B cell (primary cell): Measurements from ENCODE around the gene SNRNP27. TPM values are rescaled to one million over a fixed set of nuclear protein-coding genes. Genes with fewer than 3 reads are reported as not detected.

Source experiments
- ATAC-seq: fragments of 200-7000 bp; cut with Tn5 transposase; one replicate; pipeline ENCODE4 v1.10.0; 2021; ENCODE audit warnings: low read depth, mild to moderate bottlenecking, moderate number of reproducible peaks, moderate library complexity
- CTCF ChIA-PET: fragments of 350-600 bp; sonication (Branson Sonifier 250); formaldehyde crosslinking; loops from one replicate; lab custom pipeline; 2021; ENCODE audit warnings: antibody characterized with exemption, inconsistent platforms; lab: Charles Lee
- POLR2A ChIA-PET: fragments of 350-600 bp; sonication (Branson Sonifier 250); formaldehyde crosslinking; loops from one replicate; lab custom pipeline; 2021; ENCODE audit warnings: antibody characterized with exemption; lab: Charles Lee
- DNase-seq: peaks from one replicate; pipeline ENCODE4 v3.0.0; 2013
- H2AFZ ChIP-seq: 2 replicates; pipeline ENCODE4 v1.6.1; 2012; ENCODE audit warnings: mild to moderate bottlenecking, low read depth, low read length; ENCODE audit not compliant: insufficient read depth, poor library complexity, severe bottlenecking
- H3K27ac ChIP-seq, 2 donors: 1 replicate in 1 of 2; 2 replicates in 1 of 2; pipeline ENCODE4 v1.5.1; 2012 to 2013; ENCODE audit warnings: low read length in 2 of 2, mild to moderate bottlenecking in 2 of 2, moderate library complexity in 1 of 2
- H3K27me3 ChIP-seq, 4 experiments: fragments of 200-600 bp in 1 of 4; sonication (generic) in 1 of 4; replicated peaks in 1 of 4; 1 replicate in 2 of 4; 2 replicates in 2 of 4; pipeline versions ENCODE4 v1.6.1 to v1.7.0; 2013 to 2016; ENCODE audit warnings: low read length in 3 of 4, mild to moderate bottlenecking in 2 of 4, mixed read lengths in 1 of 4, moderate library complexity in 1 of 4; ENCODE audit not compliant: insufficient read depth in 4 of 4, control insufficient read depth in 3 of 4; ENCODE audit errors: control extremely low read depth in 1 of 4
- H3K36me3 ChIP-seq, 2 experiments: replicated peaks in 1 of 2; 1 replicate in 1 of 2; 2 replicates in 1 of 2; pipeline versions ENCODE4 v1.6.1 to v1.7.1; 2013; ENCODE audit warnings: low read length in 1 of 2; ENCODE audit not compliant: insufficient read depth in 2 of 2, control insufficient read depth in 1 of 2; ENCODE audit errors: control extremely low read depth in 1 of 2, extremely low read depth in 1 of 2
- H3K4me1 ChIP-seq, 2 donors: fragments of 200-600 bp in 1 of 2; sonication (generic) in 1 of 2; 1 replicate in 1 of 2; 2 replicates in 1 of 2; pipeline versions ENCODE4 v1.5.1 to v1.6.1; 2013 to 2017; ENCODE audit warnings: low read length in 2 of 2; ENCODE audit not compliant: control insufficient read depth in 2 of 2, insufficient read depth in 2 of 2
- H3K4me2 ChIP-seq: replicated peaks from 2 replicates; pipeline ENCODE3; 2012; ENCODE audit warnings: mild to moderate bottlenecking, low read depth, low read length; ENCODE audit not compliant: poor library complexity, severe bottlenecking
- H3K4me3 ChIP-seq, 5 experiments: fragments of 200-600 bp in 1 of 5; sonication (generic) in 1 of 5; 1 replicate in 3 of 5; 2 replicates in 2 of 5; pipeline versions ENCODE4 v1.5.1 to v1.7.0; 2011 to 2016; ENCODE audit warnings: low read length in 4 of 5, mild to moderate bottlenecking in 4 of 5, low read depth in 2 of 5, control low read depth in 1 of 5, moderate library complexity in 1 of 5; ENCODE audit not compliant: insufficient read depth in 1 of 5; ENCODE audit errors: control extremely low read depth in 1 of 5, extremely low read depth in 1 of 5
- H3K79me2 ChIP-seq: fragments of 200-600 bp; sonication (generic); one replicate; pipeline ENCODE4 v1.6.0; 2016; ENCODE audit warnings: low read length; ENCODE audit not compliant: control insufficient read depth, insufficient read depth
- H3K9ac ChIP-seq: fragments of 200-600 bp; sonication (generic); 2 replicates; pipeline ENCODE4 v1.6.1; 2017; ENCODE audit warnings: mild to moderate bottlenecking, low read length, moderate library complexity
- H3K9me3 ChIP-seq, 3 donors: one replicate each; pipeline versions ENCODE4 v1.6.1 to v1.7.1; 2013; ENCODE audit warnings: low read length in 2 of 3; ENCODE audit not compliant: control insufficient read depth in 2 of 3, insufficient read depth in 1 of 3; ENCODE audit errors: control extremely low read depth in 1 of 3
- H4K20me1 ChIP-seq: 2 replicates; pipeline ENCODE4 v1.6.0; 2012; ENCODE audit warnings: mild to moderate bottlenecking, low read length; ENCODE audit not compliant: insufficient read depth, control insufficient read depth, poor library complexity, severe bottlenecking
- H3K27ac Mint-ChIP-seq: one replicate; pipeline ENCODE4 v1.8.0; 2021; ENCODE audit warnings: mixed read lengths
- H3K27me3 Mint-ChIP-seq: one replicate; pipeline ENCODE4 v1.8.0; 2021; ENCODE audit warnings: mixed read lengths
- H3K4me1 Mint-ChIP-seq: one replicate; pipeline ENCODE4 v1.8.0; 2021; ENCODE audit warnings: mixed read lengths
- H3K4me3 Mint-ChIP-seq: one replicate; pipeline ENCODE4 v1.8.0; 2021; ENCODE audit warnings: mixed read lengths
- H3K9me3 Mint-ChIP-seq: one replicate; pipeline ENCODE4 v1.8.0; 2022; ENCODE audit warnings: mixed read lengths; ENCODE audit not compliant: insufficient read depth
- EZH2 ChIP-seq: IDR thresholded peaks from 2 replicates; pipeline ENCODE4 v1.6.1; 2012; ENCODE audit warnings: borderline replicate concordance, low read depth, mild to moderate bottlenecking, moderate library complexity, low read length; ENCODE audit not compliant: insufficient read depth, poor library complexity, severe bottlenecking
- WGBS: methylation state at CpG from one replicate; pipeline ENCODE4 v1.1.5; 2013; ENCODE audit warnings: missing lambda C conversion rate; ENCODE audit not compliant: insufficient coverage; 5-methylcytosine and 5-hydroxymethylcytosine counted together
- intact Hi-C: fragments of 100-400 bp; cut with micrococcal nuclease; formaldehyde crosslinking; loops from one replicate; pipeline ENCODE4 v1.10.0; 2022
- polyA plus RNA-seq: library from polyadenylated mRNA; depleted of rRNA; stranded (reverse); fragments of >200 nt; gene quantifications from 2 replicates; pipeline ENCODE4 v1.2.3, GENCODE V29; 2012
- total RNA-seq, 2 donors: library from RNA; stranded (reverse); fragments of 120-200 nt in 1 of 2; gene quantifications; 1 replicate in 1 of 2; 2 replicates in 1 of 2; pipeline versions ENCODE4 v1.2.3 to v1.2.4, GENCODE V29; 2013 to 2022
- TF ChIP-seq, protein P1 (sequence below): fragments of 200-600 bp; IDR thresholded peaks from one replicate; pipeline ENCODE4 v1.8.0; 2022; ENCODE audit warnings: antibody characterized with exemption, mild to moderate bottlenecking

SNRNP27 gene
- total and polyA plus RNA-seq, 2 donors (not counting 1 experiment from before 2014, with no cell fraction given) = 20.5 to 54.8 TPM

DNA sequence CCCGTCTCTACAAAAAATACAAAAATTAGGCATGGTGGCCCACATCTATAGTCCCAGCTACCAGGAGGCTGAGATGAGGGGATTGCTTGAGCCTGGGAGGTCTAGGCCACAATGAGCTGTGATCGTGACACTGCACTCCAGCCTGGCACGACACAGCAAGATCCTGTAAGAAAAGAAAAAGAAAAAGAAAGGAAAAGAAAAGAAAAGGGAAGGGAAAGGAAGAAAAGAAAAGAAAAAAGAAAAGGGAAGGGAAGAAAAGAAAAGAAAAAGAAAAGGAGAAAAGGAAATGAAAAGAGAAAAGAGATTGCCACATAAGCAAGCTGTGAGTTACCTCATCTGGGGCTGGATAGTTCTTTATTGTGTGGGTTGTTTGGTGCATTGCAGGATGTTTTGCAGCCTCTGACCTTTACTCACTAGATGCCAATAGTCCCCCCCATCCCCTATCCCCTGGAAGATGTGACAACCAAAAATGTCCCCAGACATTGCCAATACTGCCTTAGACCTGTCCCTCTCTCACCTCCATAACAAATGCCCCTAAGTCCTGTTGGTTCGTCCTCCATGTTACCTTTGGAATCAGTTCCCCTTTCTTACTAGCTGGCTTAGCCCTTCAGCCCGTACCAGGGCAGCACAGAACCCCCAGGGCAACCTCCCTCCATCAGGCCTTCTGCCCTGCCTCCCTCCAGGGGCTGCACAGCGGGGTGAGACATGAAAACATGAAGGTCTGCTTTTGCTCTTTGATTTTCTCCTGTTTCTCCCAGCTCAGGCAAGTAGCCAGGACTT, 58.8 kb downstream of the SNRNP27 start:
- no peak for DNase-seq
- POLR2A ChIA-PET = no interaction called here
- intact Hi-C loops = no loop called here

DNA sequence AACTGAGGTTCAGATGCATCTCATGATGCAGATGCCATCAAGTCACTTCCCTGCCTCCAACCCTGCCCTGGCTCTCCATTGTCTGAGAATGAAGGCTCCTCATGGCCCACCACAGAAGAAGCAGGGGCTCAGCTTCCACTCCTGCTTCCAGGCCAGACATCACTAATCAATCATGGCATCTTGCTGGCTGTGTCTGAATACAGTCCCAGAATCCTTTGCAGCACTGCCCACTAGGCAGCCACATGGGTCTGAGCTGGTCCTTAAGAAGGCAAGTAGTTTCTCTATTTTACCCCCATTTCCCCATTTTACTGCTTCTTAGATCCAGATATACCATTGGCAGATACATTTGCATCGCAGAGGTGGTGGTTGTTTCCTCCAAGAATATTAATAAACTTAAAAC, 60.3 kb downstream of the SNRNP27 start:
- H3K4me3 Mint-ChIP-seq = no peak overlapping the region
- no peak overlapping the region for H2AFZ ChIP-seq
- CTCF ChIA-PET = no interaction called here
- no peak overlapping the region for H3K27ac Mint-ChIP-seq
- POLR2A ChIA-PET = no interaction called here
- no peaks in the 10 kb centered on the region for H3K9me3 ChIP-seq
- TF ChIP-seq, protein P1, sequence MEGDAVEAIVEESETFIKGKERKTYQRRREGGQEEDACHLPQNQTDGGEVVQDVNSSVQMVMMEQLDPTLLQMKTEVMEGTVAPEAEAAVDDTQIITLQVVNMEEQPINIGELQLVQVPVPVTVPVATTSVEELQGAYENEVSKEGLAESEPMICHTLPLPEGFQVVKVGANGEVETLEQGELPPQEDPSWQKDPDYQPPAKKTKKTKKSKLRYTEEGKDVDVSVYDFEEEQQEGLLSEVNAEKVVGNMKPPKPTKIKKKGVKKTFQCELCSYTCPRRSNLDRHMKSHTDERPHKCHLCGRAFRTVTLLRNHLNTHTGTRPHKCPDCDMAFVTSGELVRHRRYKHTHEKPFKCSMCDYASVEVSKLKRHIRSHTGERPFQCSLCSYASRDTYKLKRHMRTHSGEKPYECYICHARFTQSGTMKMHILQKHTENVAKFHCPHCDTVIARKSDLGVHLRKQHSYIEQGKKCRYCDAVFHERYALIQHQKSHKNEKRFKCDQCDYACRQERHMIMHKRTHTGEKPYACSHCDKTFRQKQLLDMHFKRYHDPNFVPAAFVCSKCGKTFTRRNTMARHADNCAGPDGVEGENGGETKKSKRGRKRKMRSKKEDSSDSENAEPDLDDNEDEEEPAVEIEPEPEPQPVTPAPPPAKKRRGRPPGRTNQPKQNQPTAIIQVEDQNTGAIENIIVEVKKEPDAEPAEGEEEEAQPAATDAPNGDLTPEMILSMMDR = no peak
- TF ChIP-seq EZH2 = no peak
- no peaks in the 10 kb centered on the region for H3K4me1 Mint-ChIP-seq
- no peak overlapping the region for H3K27ac ChIP-seq
- DNase-seq (no peak), ATAC-seq (no peak)
- H3K79me2 ChIP-seq = no peaks in the 10 kb centered on the region
- no peaks in the 10 kb centered on the region for H3K9me3 Mint-ChIP-seq
- no peak overlapping the region for H3K9ac ChIP-seq
- no CpG with 5 or more reads among the region's 1 CpG for WGBS
- no peaks in the 10 kb centered on the region for H3K27me3 ChIP-seq
- H3K4me2 ChIP-seq = no peak overlapping the region
- H4K20me1 ChIP-seq = no peaks in the 10 kb centered on the region
- intact Hi-C loops = no loop called here
- peaks cover 7% of the 10 kb centered on the region for H3K27me3 Mint-ChIP-seq
- no peaks in the 10 kb centered on the region for H3K36me3 ChIP-seq
- H3K4me3 ChIP-seq = no peak overlapping the region
- no peaks in the 10 kb centered on the region for H3K4me1 ChIP-seq

More for the DNA sequence above, 58.8 kb downstream of the SNRNP27 start:
- Histone ChIP-seq H3K4me1 (no peaks in the 10 kb centered on the region), H3K4me3 (no peak overlapping the region), H3K27me3 (no peaks in the 10 kb centered on the region), H2AFZ (no peak overlapping the region), H3K4me2 (no peak overlapping the region), H4K20me1 (no peaks in the 10 kb centered on the region), H3K36me3 (no peaks in the 10 kb centered on the region), H3K9me3 (no peaks in the 10 kb centered on the region), H3K27ac (no peak overlapping the region), H3K9ac (no peak overlapping the region), H3K79me2 (no peaks in the 10 kb centered on the region)
- 88% methylated on average over 5 of the region's 6 CpGs for WGBS
- no peak for TF ChIP-seq EZH2
- TF ChIP-seq, protein P1 = no peak
- Mint-ChIP-seq H3K4me1 (no peaks in the 10 kb centered on the region), H3K9me3 (no peaks in the 10 kb centered on the region), H3K27ac (no peak overlapping the region), H3K4me3 (no peak overlapping the region), H3K27me3 (peaks cover 7% of the 10 kb centered on the region)
- no peak for ATAC-seq
- CTCF ChIA-PET = no interaction called here
